Measurements from ENCODE around the gene CCDC190. TPM values are rescaled to one million over a fixed set of nuclear protein-coding genes. Genes with fewer than 3 reads are reported as not detected.

The CCDC190 gene
- not detected for total RNA-seq
- polyA plus RNA-seq: not detected
- total RNA-seq: 0 reads per million in 6 experiments

GRCh38 chr1:162861101-162861500 is at the start of gene CCDC190:
CCDC190 (minus strand) TSS chr1:162861175; CDS start chr1:162859646, 1,529 bp downstream.
- no peak within 1 kb of the TSS for H3K27ac Mint-ChIP-seq
- H3K36me3 Mint-ChIP-seq: no peaks in the 10 kb centered on the region
- DNase-seq (no peak), ATAC-seq (no peak)
- peaks cover 5 to 26% (median 18%) of the 10 kb centered on the region in 5 donors for H3K27me3 Mint-ChIP-seq
- POLR2A ChIA-PET: no interaction called here
- H3K9me3 Mint-ChIP-seq: peaks cover 0 to 3% (median 0%) of the 10 kb centered on the region in 9 donors
- no peak within 1 kb of the TSS for H3K4me3 Mint-ChIP-seq
- H3K4me1 Mint-ChIP-seq: no peaks in the 10 kb centered on the region

GRCh38 chr1:162910161-162910560 is 49.2 kb upstream of the CCDC190 start:
- H3K27ac Mint-ChIP-seq: no peak overlapping the region
- H3K4me3 Mint-ChIP-seq: no peak overlapping the region
- peaks cover 0 to 4% (median 0%) of the 10 kb centered on the region in 3 donors for H3K36me3 Mint-ChIP-seq
- ATAC-seq (no peak), DNase-seq (no peak)
- POLR2A ChIA-PET: no interaction called here
- peaks cover 5 to 19% (median 11%) of the 10 kb centered on the region in 9 donors for H3K9me3 Mint-ChIP-seq
- peaks cover 0 to 18% (median 7%) of the 10 kb centered on the region in 5 donors for H3K27me3 Mint-ChIP-seq
- H3K4me1 Mint-ChIP-seq: no peaks in the 10 kb centered on the region

- Mint-ChIP-seq H3K27me3 (peaks cover 0 to 14% (median 4%) of the 10 kb centered on the region in 5 donors), H3K9me3 (peaks cover 5 to 19% (median 11%) of the 10 kb centered on the region in 9 donors), H3K4me1 (no peaks in the 10 kb centered on the region), H3K27ac (no peak overlapping the region), H3K36me3 (peaks cover 0 to 4% (median 0%) of the 10 kb centered on the region in 3 donors), H3K4me3 (no peak overlapping the region)
- DNase-seq (no peak), ATAC-seq (no peak)
- POLR2A ChIA-PET: no interaction called here
Observed at GRCh38 chr1:162908780-162909179, 47.8 kb upstream of the CCDC190 start.

- no peaks in the 10 kb centered on the region for H3K4me1 Mint-ChIP-seq
- peaks cover 0 to 14% (median 4%) of the 10 kb centered on the region in 5 donors for H3K27me3 Mint-ChIP-seq
- DNase-seq: no peak
- H3K4me3 Mint-ChIP-seq: no peak overlapping the region
- no peak for ATAC-seq
- POLR2A ChIA-PET: no interaction called here
- H3K9me3 Mint-ChIP-seq: peaks cover 5 to 14% (median 11%) of the 10 kb centered on the region in 9 donors
- H3K27ac Mint-ChIP-seq: no peak overlapping the region
- H3K36me3 Mint-ChIP-seq: peaks cover 0 to 4% (median 0%) of the 10 kb centered on the region in 3 donors
Observed at GRCh38 chr1:162908236-162908635, 47.3 kb upstream of the CCDC190 start.

GRCh38 chr1:162906485-162906884 is 45.5 kb upstream of the CCDC190 start:
- no peak for DNase-seq
- H3K27ac Mint-ChIP-seq: no peak overlapping the region
- no peak overlapping the region for H3K4me3 Mint-ChIP-seq
- H3K27me3 Mint-ChIP-seq: peaks cover 0 to 8% (median 1%) of the 10 kb centered on the region in 5 donors
- no peak for ATAC-seq
- no peaks in the 10 kb centered on the region for H3K4me1 Mint-ChIP-seq
- H3K9me3 Mint-ChIP-seq: peaks cover 0 to 4% (median 0%) of the 10 kb centered on the region in 9 donors
- POLR2A ChIA-PET: no interaction called here
- H3K36me3 Mint-ChIP-seq: no peaks in the 10 kb centered on the region

GRCh38 chr1:162905174-162906158 is 44.5 kb upstream of the CCDC190 start:
- DNase-seq: no peak
- no peaks in the 10 kb centered on the region for H3K36me3 Mint-ChIP-seq
- H3K27ac Mint-ChIP-seq: no peak overlapping the region
- POLR2A ChIA-PET: no interaction called here
- ATAC-seq: no peak
- no peak overlapping the region for H3K4me3 Mint-ChIP-seq
- H3K27me3 Mint-ChIP-seq: peaks cover 0 to 8% (median 3%) of the 10 kb centered on the region in 5 donors
- no peaks in the 10 kb centered on the region for H3K4me1 Mint-ChIP-seq
- no peaks in the 10 kb centered on the region for H3K9me3 Mint-ChIP-seq

- DNase-seq (no peak), ATAC-seq (no peak)
- Mint-ChIP-seq H3K27me3 (peaks cover 0 to 8% (median 3%) of the 10 kb centered on the region in 5 donors), H3K36me3 (no peaks in the 10 kb centered on the region), H3K9me3 (no peaks in the 10 kb centered on the region), H3K4me1 (no peaks in the 10 kb centered on the region), H3K4me3 (no peak overlapping the region), H3K27ac (no peak overlapping the region)
- POLR2A ChIA-PET: no interaction called here
Observed at GRCh38 chr1:162904579-162904978, 43.6 kb upstream of the CCDC190 start.

- DNase-seq (no peak), ATAC-seq (no peak)
- POLR2A ChIA-PET: no interaction called here
- H3K36me3 Mint-ChIP-seq: no peaks in the 10 kb centered on the region
- no peaks in the 10 kb centered on the region for H3K4me1 Mint-ChIP-seq
- peaks cover 0 to 7% (median 3%) of the 10 kb centered on the region in 5 donors for H3K27me3 Mint-ChIP-seq
- no peak overlapping the region for H3K27ac Mint-ChIP-seq
- no peak overlapping the region for H3K4me3 Mint-ChIP-seq
- no peaks in the 10 kb centered on the region for H3K9me3 Mint-ChIP-seq
Observed at GRCh38 chr1:162904023-162904422, 43.0 kb upstream of the CCDC190 start.

- H3K4me1 Mint-ChIP-seq: no peaks in the 10 kb centered on the region
- DNase-seq (no peak), ATAC-seq (no peak)
- H3K27ac Mint-ChIP-seq: no peak overlapping the region
- H3K36me3 Mint-ChIP-seq: no peaks in the 10 kb centered on the region
- peaks cover 0 to 7% (median 5%) of the 10 kb centered on the region in 5 donors for H3K27me3 Mint-ChIP-seq
- H3K9me3 Mint-ChIP-seq: no peaks in the 10 kb centered on the region
- no peak overlapping the region for H3K4me3 Mint-ChIP-seq
- POLR2A ChIA-PET: no interaction called here
Observed at GRCh38 chr1:162903246-162903645, 42.3 kb upstream of the CCDC190 start.

GRCh38 chr1:162902416-162902815 is 41.4 kb upstream of the CCDC190 start:
- ATAC-seq: no peak
- no peaks in the 10 kb centered on the region for H3K36me3 Mint-ChIP-seq
- peaks cover 0 to 7% (median 5%) of the 10 kb centered on the region in 5 donors for H3K27me3 Mint-ChIP-seq
- H3K9me3 Mint-ChIP-seq: no peaks in the 10 kb centered on the region
- no peak overlapping the region for H3K27ac Mint-ChIP-seq
- POLR2A ChIA-PET: no interaction called here
- H3K4me1 Mint-ChIP-seq: no peaks in the 10 kb centered on the region
- DNase-seq: no peak
- H3K4me3 Mint-ChIP-seq: no peak overlapping the region

- Mint-ChIP-seq H3K4me3 (no peak overlapping the region), H3K36me3 (no peaks in the 10 kb centered on the region), H3K4me1 (no peaks in the 10 kb centered on the region), H3K27ac (no peak overlapping the region), H3K27me3 (peaks cover 0 to 14% (median 8%) of the 10 kb centered on the region in 5 donors), H3K9me3 (no peaks in the 10 kb centered on the region)
- ATAC-seq (no peak), DNase-seq (no peak)
- POLR2A ChIA-PET: no interaction called here
Observed at GRCh38 chr1:162901243-162901642, 40.3 kb upstream of the CCDC190 start.

GRCh38 chr1:162899422-162900146 is 38.6 kb upstream of the CCDC190 start:
- H3K4me3 Mint-ChIP-seq: no peak overlapping the region
- no peaks in the 10 kb centered on the region for H3K36me3 Mint-ChIP-seq
- no peak overlapping the region for H3K27ac Mint-ChIP-seq
- no peaks in the 10 kb centered on the region for H3K9me3 Mint-ChIP-seq
- H3K4me1 Mint-ChIP-seq: no peaks in the 10 kb centered on the region
- POLR2A ChIA-PET: no interaction called here
- ATAC-seq (no peak), DNase-seq (no peak)
- H3K27me3 Mint-ChIP-seq: peaks cover 0 to 13% (median 7%) of the 10 kb centered on the region in 5 donors

- H3K4me3 Mint-ChIP-seq: no peak overlapping the region
- POLR2A ChIA-PET: no interaction called here
- ATAC-seq: no peak
- H3K36me3 Mint-ChIP-seq: no peaks in the 10 kb centered on the region
- no peaks in the 10 kb centered on the region for H3K9me3 Mint-ChIP-seq
- H3K27ac Mint-ChIP-seq: no peak overlapping the region
- H3K4me1 Mint-ChIP-seq: no peaks in the 10 kb centered on the region
- peaks cover 8 to 23% (median 13%) of the 10 kb centered on the region in 5 donors for H3K27me3 Mint-ChIP-seq
- DNase-seq: no peak
Observed at GRCh38 chr1:162893612-162893908, 32.6 kb upstream of the CCDC190 start.

All from naive thymus-derived CD8-positive, alpha-beta T cell (primary cell).